Activated B cell treated with CpG ODN at 0.5 μM for 24 hours (primary cell): Measurements from ENCODE around the gene KREMEN2. TPM values are rescaled to one million over a fixed set of nuclear protein-coding genes. Genes with fewer than 3 reads are reported as not detected.
A peak's percentile ranks its signal among the peaks of the same experiment; 100 is the strongest.

ENCODE experiments used
- ATAC-seq: fragments of 200-7000 bp; cut with Tn5 transposase; one replicate; pipeline ENCODE4 v1.10.0; 2021; ENCODE audit warnings: low read depth, mild to moderate bottlenecking, moderate library complexity
- CTCF ChIA-PET: fragments of 350-600 bp; sonication (Branson Sonifier 250); formaldehyde crosslinking; loops from one replicate; lab custom pipeline; 2021; ENCODE audit warnings: antibody characterized with exemption; lab: Charles Lee
- POLR2A ChIA-PET: fragments of 350-600 bp; sonication (Branson Sonifier 250); formaldehyde crosslinking; loops from one replicate; lab custom pipeline; 2021; ENCODE audit warnings: antibody characterized with exemption; lab: Charles Lee
- DNase-seq: peaks from one replicate; pipeline ENCODE4 v3.0.0; 2022
- H3K27ac Mint-ChIP-seq: one replicate; pipeline ENCODE4 v1.8.0; 2020; ENCODE audit warnings: mixed read lengths
- H3K27me3 Mint-ChIP-seq: one replicate; pipeline ENCODE4 v1.8.0; 2021; ENCODE audit warnings: mixed read lengths
- H3K36me3 Mint-ChIP-seq: one replicate; pipeline ENCODE4 v1.8.0; 2021; ENCODE audit warnings: low read depth, mixed read lengths
- H3K4me1 Mint-ChIP-seq: one replicate; pipeline ENCODE4 v1.8.0; 2021; ENCODE audit warnings: mixed read lengths
- H3K4me3 Mint-ChIP-seq: one replicate; pipeline ENCODE4 v1.8.0; 2020; ENCODE audit warnings: mild to moderate bottlenecking, mixed read lengths
- H3K9me3 Mint-ChIP-seq: one replicate; pipeline ENCODE4 v1.8.0; 2020; ENCODE audit warnings: mixed read lengths
- intact Hi-C: fragments of 100-400 bp; cut with micrococcal nuclease; formaldehyde crosslinking; loops from one replicate; pipeline ENCODE4 v1.15.1; 2024
- total RNA-seq: library from RNA; stranded (reverse); gene quantifications from 2 replicates; pipeline ENCODE4 v1.2.3, GENCODE V29; 2022
- TF ChIP-seq, protein P1 (sequence below): fragments of 200-600 bp; IDR thresholded peaks from one replicate; pipeline ENCODE4 v1.8.0; 2022; ENCODE audit warnings: antibody characterized with exemption, mild to moderate bottlenecking

KREMEN2 gene
- total RNA-seq, 1 donor from 2014 or later: 1.7 TPM

GRCh38 chr16:2977440-2977839 lies 13.4 kb downstream of the KREMEN2 start:
- Mint-ChIP-seq H3K4me1 (peaks cover 15% of the 10 kb centered on the region), H3K4me3 (no peak overlapping the region)
- POLR2A ChIA-PET: no interaction called here

GRCh38 chr16:2979669-2980226 lies 15.7 kb downstream of the KREMEN2 start:
- ATAC-seq (no peak), DNase-seq (no peak)
- H3K4me3 Mint-ChIP-seq: peak overlapping the region; percentile 67
- ChIA-PET CTCF (no interaction called here), POLR2A (interaction anchor here (0.6 to 1.5 kb wide), 12 partner anchors 8 to 566 kb away, joined by 3 to 12 read pairs (median 4); partner anchors contain the start of genes ELOB and KCTD5)
- H3K27me3 Mint-ChIP-seq: no peaks in the 10 kb centered on the region
- no peak overlapping the region for H3K27ac Mint-ChIP-seq
- intact Hi-C loops: loop anchor here (1.0 kb wide), 2 partner anchors 10 to 45 kb away; partner anchors contain the start of genes PAQR4 and THOC6
- H3K4me1 Mint-ChIP-seq: peaks cover 27% of the 10 kb centered on the region
- no peaks in the 10 kb centered on the region for H3K9me3 Mint-ChIP-seq
- TF ChIP-seq, protein P1, sequence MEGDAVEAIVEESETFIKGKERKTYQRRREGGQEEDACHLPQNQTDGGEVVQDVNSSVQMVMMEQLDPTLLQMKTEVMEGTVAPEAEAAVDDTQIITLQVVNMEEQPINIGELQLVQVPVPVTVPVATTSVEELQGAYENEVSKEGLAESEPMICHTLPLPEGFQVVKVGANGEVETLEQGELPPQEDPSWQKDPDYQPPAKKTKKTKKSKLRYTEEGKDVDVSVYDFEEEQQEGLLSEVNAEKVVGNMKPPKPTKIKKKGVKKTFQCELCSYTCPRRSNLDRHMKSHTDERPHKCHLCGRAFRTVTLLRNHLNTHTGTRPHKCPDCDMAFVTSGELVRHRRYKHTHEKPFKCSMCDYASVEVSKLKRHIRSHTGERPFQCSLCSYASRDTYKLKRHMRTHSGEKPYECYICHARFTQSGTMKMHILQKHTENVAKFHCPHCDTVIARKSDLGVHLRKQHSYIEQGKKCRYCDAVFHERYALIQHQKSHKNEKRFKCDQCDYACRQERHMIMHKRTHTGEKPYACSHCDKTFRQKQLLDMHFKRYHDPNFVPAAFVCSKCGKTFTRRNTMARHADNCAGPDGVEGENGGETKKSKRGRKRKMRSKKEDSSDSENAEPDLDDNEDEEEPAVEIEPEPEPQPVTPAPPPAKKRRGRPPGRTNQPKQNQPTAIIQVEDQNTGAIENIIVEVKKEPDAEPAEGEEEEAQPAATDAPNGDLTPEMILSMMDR: no peak
- no peaks in the 10 kb centered on the region for H3K36me3 Mint-ChIP-seq

More at GRCh38 chr16:2977440-2977839, 13.4 kb downstream of the KREMEN2 start:
- H3K36me3 Mint-ChIP-seq: no peaks in the 10 kb centered on the region
- H3K27me3 Mint-ChIP-seq: no peaks in the 10 kb centered on the region
- intact Hi-C loops: no loop called here
- H3K27ac Mint-ChIP-seq: no peak overlapping the region
- no peaks in the 10 kb centered on the region for H3K9me3 Mint-ChIP-seq
- CTCF ChIA-PET: interaction anchor here (1.5 kb wide), 1 partner anchor 50 kb away, joined by 3 read pairs; no protein-coding TSS in a partner anchor
- no peak for DNase-seq
- ATAC-seq: no peak
- TF ChIP-seq, protein P1: no peak

DNA sequence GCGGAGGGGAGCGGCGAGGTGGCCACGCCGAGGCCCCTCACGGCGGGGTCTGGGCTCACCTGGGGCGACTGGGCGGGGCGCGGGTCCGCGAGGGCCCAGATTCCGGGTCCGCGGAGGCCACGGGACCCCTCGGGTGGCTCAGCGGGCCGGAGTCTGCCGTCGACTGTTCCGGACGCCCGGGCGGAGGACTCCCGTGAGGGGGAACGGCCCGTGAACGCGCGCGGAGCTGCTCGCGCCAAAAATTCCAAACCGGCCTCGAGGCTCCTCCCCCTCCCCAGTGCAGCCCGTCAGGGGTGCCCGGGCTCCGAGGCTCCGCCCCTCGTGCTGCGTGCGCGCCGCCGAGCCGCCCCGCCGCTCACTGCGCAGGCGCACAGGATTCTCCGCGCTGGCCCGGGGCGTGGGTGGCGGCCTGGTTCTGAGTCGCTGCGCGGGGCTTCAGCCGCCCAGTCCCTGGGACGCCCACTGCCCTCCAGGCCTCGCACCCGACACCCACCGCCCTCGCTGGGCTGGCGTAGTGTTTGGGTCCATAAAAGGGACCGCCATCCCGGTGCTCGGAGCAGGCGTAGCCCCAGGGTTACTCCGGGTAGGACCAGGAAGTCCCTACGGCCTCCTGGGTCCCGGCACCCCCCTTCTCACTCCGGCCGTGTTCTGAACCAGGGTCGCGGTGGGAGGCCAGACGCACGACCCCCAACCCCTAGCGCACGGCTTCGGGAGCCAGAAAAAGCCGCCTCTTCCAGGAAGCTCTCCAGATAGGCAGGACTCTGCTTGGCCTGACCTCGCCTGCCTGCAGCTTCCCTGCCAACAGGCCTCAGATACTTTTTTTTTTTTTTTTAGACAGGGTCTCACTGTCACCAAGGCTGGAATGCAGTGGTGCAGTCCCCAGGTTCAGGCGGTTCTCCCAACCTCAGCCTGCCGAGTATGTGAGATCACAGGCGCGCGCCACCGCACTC lies 16.4 kb downstream of the KREMEN2 start, which contains the start of gene PKMYT1:
PKMYT1 (minus strand) TSS at position 220 of the 950 bp plus-strand sequence. CDS start 789 bp downstream, outside the sequence.
- Mint-ChIP-seq H3K4me3 (peak within 1 kb of the TSS; percentile 84), H3K27ac (peak within 1 kb of the TSS; percentile 78), H3K4me1 (peaks cover 27% of the 10 kb centered on the region), H3K27me3 (no peaks in the 10 kb centered on the region), H3K9me3 (no peaks in the 10 kb centered on the region), H3K36me3 (no peaks in the 10 kb centered on the region)
- ChIA-PET POLR2A (interaction anchor here (0.5 to 1.5 kb wide), 19 partner anchors 9 to 567 kb away, joined by 3 to 12 read pairs (median 4); partner anchors contain the start of genes ELOB, KCTD5, KREMEN2 and PAQR4), CTCF (no interaction called here)
- TF ChIP-seq, protein P1: no peak
- ATAC-seq (peak; percentile 90), DNase-seq (peak; percentile 97)
- intact Hi-C loops: loop anchor here (1.0 kb wide), 2 partner anchors 11 to 44 kb away; partner anchors contain the start of genes PAQR4 and THOC6

- H3K27me3 Mint-ChIP-seq: no peaks in the 10 kb centered on the region
- no peaks in the 10 kb centered on the region for H3K9me3 Mint-ChIP-seq
- H3K4me3 Mint-ChIP-seq: peak overlapping the region; percentile 84
- CTCF ChIA-PET: no interaction called here
- peaks cover 27% of the 10 kb centered on the region for H3K4me1 Mint-ChIP-seq
- no peak overlapping the region for H3K27ac Mint-ChIP-seq
- intact Hi-C loops: no loop called here
- ATAC-seq (no peak), DNase-seq (no peak)
- POLR2A ChIA-PET: interaction anchor here (0.5 to 1.5 kb wide), 12 partner anchors 10 to 204 kb away, joined by 3 to 10 read pairs (median 4); partner anchors contain the start of genes ELOB, FLYWCH2, KREMEN2 and PAQR4
- H3K36me3 Mint-ChIP-seq: no peaks in the 10 kb centered on the region
- TF ChIP-seq, protein P1: no peak
These were observed 17.3 kb downstream of the KREMEN2 start for GRCh38 chr16:2981177-2981898.
